HG03039 (cell line): ENCODE measurements around the gene DCST1.

ENCODE experiments used
- ATAC-seq: cut with Tn5 transposase; IDR thresholded peaks from one replicate; pipeline ENCODE4 v1.9.1; 2021; ENCODE audit warnings: mild to moderate bottlenecking, moderate library complexity; ENCODE audit not compliant: unreplicated experiment

DCST1 gene

DNA sequence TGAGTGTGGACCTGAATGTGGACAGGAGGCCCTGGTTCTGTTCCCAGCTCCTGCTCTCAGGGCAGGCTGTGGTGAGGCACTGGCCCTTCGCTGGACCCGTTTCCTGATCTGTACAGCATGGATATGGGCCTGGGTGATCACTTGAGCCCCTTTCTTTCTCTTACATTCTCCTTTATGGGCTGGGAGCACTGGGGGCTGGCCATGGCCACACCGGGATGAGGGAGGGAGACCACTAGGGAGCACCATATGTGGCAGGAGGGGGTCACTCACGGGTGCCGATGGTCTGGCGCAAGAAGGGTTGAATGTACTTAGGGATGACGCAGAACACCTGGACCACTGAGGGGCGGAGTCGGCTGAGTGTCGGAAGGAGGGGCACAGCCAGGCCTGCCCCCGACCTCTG is 2.7 kb upstream of the DCST1 start:
- no peak for ATAC-seq

DNA sequence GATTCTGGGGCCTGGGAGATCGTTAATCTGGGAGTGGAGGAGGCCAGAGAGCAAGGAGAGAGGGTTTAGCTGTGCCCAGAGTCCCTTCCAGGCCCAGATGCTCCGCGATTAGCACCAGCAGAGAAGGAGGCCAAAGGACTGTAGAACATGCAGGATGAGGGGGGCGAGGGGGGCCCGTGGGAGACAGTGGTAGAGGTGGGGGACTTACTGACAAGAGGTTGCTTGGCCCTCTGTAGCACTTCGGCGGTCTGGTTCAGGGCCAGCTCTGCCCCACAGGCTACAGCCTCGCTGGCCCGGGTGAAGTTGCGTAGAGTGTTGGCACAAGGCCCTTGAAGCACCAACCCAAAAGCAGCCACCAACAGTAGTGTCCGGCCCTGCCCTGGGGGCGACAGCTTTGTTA is 738 bp upstream of the DCST1 start:
- ATAC-seq = no peak

DNA sequence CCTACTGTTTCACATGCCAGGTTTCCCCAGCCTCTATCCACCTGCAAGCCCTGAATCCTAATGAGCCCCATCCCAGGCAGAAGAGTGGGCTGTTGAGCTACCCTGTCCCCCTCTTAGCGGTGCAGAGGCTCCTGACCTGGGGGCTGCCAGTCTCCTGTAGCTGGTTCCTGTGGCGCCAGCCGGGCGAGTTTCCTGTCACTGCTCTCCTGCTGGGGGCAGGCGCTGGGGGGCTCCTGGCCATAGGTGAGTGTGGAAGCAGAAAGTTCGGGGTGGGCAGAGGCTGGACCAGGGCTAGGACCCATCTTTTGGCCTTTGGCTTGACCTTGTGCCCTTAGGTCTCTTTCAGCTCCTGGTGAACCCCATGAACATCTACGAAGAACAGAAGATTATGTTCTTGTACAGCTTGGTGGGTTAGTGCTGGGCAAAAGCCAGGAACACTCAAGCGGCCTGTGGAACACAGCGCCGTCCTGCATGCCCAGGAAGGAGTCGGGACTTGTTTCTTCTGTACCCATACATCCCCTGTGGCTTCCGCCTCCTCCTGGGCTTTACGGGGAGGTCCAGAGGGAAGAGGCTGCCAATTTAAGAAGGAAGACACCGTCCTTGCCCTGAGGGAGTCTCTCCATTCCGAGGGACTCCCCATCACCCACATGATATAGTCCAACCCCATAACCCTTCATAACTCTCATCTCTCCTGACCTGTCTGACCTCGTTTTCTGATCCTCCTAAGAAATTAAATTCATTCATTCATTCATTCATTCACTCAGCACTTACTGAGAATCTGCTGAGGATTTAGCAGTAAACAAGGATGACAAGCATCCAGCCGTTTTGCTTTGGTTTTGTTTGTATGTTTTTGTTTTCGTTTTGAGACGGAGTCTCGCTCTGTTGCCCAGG is 939 bp downstream of the DCST1 start:
- ATAC-seq = no peak

DNA sequence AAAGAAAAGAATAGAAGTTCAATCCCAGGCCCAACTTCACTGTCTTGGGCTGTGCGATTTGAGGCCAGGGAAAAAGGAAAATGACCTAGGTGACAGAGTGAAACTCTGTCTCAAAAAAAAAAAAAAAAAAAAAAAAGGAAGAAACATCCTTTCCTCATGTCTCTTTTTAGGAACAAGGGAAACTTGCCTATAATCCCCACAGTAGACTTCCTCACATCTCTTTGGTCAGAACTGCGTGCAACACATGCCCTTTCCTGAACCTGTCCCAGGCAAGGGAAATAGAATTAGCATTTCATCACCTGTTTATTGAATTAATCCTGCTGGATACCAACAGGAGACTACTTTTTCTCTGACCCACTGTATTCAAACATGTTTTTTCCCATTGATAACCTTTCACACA is 2.3 kb downstream of the DCST1 start:
- ATAC-seq = no peak

DNA sequence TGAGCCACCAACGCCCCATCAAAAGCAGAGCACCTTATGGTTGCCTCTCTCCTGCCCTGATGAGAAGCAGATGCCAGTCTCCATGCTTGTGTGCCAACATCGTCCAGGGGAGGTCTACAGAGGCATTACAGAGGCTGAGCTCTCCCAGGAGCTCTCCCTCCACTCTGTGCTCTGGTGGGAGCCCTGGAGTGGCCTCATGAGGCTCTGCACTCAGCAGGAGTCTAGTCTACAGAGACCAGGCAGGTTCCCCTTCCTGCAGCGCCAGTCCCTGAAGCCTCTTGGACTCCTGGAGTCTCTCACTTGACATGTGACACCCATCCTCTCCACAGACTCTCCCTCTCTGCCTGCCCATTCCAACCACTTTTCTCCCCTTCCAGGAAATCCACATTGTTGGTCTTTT is 3.4 kb downstream of the DCST1 start:
- no peak for ATAC-seq

DNA sequence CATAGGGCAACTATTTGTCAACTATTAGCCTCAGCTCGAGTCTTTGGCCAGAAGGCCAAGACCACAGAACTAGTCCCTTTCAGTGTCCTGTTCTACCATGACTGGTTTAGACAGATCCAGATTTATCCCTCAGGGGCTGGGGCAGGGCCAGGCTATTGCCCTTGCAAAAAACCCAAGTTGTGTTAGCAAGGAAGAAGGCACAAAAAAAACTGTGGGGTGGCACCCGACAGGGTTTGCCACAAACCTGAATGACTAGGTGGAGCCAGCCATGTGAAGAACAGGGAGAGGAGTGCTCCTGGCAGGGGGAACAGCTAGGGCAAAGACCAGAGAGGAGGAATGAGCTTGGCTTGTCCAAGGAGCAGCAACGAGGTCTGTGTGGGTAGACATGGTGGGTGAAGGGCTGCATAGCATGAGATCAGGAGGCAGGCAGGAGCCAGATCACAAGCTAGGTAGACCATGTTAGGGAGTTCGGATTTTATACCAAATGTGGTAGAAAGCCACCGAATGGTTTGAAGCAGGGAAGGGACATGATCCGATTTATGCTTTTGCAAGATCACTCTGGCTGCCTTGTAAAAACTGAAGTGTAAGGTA is 4.3 kb downstream of the DCST1 start:
- ATAC-seq = no peak

DNA sequence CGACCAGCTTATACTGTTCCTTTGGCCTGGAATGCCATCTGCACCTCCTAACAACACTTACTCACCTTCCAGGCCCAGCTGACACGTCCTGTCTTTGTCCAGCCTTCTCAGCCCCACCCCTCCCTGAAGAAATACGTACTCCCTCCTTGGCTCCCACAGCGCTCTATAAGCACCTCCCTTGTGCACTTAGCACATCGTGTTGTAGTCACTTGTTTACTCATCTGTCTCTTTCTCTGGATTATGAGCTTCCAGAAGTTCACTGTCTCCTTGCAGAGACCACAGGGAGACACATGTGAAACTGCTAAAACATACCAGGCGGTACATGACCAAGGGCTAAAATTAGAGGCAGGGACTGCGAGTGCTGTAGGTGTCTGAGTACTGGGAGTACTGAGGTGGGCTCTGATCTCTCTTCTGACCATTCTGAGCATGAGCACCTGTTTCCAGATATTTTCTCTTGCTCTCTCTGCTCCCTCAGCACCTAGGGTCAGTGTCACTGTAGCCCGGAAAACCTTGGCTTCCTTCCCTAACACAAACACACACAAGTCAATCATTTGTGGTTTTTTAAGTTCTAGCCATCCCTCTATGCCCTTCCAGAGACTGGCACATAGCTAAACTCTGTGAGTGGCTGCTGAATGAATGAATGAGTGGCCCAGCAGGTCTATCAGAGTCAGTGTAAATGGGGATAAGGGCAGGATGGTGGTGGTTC is 5.1 kb downstream of the DCST1 start:
- no peak for ATAC-seq

DNA sequence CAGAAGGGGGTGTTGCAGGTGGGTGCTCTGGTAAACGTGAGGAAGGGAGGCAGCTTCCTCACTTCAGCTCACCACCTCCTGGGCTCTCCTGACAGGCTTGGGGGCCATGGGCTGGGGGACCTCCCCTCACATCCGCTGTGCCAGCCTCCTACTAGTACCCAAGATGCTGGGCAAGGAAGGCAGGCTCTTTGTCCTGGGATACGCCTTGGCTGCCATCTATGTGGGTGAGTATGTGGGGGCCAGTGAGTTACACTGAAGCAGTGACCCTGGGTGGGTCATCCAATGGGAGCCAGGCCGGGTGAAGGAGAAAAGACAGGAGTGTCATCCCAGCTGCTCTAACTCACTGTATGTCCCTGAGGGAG is 5.7 kb downstream of the DCST1 start:
- ATAC-seq = no peak

DNA sequence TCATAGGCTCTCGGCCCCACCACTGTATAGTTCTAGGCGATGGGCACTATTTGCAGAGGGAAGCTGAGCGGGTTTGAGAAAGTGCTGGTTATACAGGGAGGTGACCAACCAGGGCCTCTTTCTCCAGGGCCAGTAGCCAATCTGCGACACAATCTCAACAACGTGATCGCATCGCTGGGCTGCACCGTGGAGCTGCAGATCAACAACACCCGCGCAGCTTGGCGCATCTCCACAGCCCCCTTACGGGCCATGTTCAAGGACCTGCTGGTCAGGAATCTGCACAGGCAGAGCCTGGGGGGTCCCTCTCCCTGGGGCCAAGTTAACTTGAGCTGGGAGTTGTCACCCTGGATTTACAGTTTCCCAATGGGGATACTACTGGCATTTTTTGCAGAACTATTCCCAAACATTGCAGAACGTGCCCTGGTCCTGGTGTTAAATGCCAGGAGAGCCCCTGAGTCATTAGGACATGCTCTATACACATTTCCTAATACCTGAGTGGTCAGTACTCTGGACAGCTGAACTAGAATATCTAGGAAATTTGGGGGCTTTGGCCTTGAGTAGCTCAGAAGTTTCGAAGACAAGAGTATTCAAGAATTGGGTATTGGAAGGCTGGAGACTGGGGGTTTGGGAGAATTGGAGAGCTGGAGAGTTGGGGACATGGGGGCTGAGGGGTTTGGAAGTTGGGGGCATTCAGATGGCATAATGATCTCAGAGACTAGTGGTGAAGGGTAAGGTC is 6.9 kb downstream of the DCST1 start:
- ATAC-seq = no peak

DNA sequence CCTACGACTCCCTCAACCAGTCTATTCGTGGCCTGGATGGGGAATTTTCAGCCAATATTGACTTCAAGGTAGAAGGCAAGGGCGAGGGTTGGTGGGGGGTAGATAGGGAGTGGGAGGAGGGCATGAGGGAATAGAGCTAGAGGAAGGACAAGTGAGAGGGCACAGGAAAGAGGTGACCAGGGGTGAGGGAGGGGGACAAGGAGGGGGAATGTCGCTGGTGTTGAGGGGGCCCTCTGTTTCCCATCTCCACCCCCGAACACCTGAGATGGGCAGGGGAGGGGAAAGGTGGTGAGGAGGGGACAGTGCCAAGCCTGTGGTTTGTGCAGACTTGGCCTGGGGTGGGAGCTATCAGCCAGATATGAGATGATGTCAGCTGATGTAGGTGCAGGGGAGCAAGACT is 9.2 kb downstream of the DCST1 start:
- ATAC-seq = no peak

DNA sequence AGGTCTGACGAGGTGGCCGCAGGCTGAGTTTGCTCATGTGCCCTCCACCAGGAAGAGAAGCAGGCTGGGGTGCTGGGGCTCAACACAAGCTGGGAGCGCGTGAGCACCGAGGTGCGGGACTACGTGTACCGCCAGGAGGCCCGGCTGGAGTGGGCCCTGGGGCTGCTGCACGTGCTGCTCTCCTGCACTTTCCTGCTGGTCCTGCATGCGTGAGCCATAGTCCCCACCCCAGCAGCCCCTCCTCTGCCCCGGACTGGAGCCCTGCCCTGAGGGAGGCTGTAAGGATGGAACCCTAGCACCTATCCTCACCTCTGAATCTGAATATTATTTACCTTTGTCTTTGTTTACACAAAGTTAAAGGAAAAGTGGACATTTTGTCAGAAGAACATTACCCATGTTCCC is 9.7 kb downstream of the DCST1 start:
- ATAC-seq = no peak

DNA sequence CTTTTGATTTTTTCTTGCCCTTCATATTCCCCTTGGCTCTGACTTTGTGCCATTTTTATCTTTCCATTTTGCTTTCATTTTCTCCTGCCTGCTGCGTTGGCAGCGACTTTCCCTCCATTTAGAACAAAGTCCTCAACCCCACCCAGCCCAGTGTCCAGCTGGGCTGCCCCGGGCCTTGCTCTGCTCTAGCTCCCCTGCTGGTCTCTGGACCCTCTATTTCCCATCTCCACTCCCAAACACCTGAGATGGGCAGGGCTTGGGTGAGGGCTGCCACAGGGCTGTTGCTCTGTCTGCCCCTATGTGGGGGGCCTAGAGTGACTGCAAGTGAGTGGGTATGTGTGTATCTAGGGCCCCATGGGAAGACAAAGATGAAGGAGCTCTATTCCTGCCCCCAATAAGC is 10.2 kb downstream of the DCST1 start:
- no peak for ATAC-seq

DNA sequence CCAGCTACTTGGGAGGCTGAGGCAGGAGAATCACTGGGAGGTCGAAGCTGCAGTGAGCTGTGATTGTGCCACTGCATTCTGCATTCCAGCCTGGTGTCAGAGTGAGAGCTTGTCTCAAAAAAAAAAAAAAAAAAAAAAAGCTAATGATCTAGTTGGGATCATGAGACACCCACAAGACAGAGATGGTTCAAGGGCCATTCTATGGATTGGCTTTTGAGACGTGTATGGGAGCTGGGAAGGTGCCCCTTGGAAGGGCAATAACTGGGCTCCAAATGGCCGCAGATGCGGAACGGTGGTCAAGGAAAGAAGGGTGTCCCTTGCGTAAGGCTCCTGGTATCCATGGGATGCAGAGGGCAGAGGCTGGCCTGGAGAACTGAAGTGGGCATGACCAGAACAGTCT is 10.7 kb downstream of the DCST1 start:
- no peak for ATAC-seq

DNA sequence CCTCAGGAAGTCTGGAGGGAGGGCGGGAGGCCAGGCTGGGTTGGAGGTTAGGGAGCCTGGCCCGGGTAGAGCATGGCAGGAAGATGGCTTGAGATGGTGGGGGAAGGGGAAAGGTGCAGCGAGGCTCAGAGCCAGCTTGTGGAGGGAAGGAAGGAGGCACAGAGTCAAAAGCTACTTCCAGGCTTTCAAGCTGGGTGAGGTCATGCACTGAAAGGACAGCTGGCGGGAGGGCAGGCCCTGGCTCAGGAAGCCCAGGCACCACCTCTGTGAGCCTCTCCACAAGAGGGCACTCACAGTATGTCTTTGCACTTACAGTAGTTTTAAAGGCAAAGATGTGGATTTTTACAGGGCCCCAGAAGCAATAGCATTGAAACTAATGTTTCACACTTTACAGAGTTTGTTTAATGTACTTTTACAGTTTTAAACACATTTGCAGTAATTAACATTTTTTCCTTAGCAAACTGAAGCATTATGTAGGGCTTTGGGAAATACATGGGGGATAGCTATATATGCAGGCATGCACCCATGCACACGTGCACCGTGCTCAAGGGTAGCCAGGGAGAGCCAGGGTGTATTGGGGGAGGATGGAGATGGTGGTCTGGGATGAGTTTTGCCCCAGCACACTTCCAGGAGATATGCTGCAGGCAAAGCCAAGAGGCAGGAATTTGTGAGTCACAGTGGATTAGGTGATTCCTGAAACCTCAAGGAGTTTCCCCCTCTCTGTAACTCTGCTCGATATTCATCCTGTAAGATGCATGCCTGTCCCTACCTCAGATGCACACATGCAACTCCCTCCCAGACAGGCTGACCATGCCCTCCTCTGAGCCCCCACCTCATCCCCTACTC is 11.4 kb downstream of the DCST1 start:
- ATAC-seq = no peak

DNA sequence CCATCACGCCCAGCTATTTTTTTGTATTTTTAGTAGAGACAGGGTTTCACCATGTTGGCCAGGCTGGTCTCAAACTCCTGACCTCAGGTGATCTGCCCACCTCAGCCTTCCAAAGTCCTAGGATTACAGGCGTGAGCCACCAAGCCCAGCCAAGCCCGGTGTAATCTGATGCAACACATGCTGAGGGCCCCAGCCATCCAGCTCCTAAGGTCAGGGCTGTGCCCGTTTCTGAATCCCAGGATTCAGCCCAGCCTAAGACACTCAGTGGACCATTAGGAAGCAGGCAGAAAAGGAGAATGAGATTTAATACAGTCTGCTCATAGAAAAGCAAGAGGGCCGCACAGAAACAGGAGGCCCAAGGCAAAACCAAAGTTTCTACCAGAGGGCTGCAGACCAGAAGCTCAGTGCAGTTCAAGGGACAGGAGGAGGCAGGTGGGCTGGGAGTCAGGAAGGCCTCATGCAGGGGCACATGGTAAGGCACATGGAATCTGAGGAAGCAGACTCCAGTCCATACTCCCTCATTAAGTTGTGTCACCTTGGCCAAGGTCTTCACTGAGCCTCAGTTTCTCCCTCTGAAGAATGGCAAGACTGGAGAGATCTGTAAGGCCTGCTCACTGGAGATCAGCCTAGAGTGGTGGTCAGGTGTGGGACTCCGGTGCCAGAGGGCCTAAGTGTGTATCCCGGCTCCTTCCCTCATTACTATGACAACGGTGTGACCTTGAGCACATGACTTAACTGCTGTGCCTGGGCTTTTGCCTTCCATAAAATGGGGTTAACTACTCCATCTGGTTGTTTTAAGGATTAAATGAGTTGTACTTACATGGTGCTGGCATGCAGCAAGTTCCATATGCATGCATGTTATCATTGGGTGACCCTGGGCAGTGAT is 15.1 kb downstream of the DCST1 start:
- no peak for ATAC-seq

DNA sequence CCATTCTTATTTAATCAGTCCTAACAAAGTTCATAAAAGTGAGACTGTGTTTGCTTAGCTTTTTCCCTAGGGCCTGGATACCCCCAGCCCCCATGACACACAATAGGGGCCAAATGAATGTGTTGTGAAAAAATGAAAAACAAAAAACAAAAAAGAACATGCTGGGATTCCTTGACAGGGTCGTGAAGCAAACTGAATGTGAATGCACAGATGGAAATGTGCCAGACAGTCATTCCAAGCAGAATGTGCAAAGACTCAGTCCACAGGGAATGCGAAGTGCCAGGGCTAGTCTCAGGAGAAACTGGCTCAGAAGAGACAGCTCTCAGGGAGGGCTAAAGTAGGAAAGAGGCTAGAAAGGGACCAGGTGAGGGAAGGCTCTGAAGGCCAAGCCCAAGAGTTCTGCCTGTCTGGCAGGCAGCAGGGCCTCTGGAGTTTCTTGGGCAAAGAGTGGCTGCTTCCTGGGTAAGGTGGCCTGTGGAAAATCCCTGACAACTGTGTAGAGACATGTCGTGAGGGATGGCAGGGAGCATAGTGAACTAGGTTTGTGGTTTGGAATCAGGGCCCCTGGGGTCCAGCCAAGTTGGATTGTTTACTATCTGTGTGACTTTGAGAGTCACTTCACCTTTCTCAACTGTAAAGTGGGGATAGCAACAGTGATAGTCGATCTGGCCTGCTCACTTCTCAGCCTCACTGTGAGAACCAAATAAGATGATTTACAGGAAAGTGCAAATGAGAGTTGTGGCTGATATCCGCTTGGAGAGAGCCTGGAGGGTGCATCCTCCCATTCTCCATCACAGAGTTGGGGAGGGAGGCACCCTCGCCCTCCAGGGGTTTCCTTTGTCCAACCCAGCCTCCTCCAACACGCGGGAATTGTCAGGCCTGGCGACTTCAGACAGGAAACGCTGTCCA is 16.3 kb downstream of the DCST1 start:
- no peak for ATAC-seq

DNA sequence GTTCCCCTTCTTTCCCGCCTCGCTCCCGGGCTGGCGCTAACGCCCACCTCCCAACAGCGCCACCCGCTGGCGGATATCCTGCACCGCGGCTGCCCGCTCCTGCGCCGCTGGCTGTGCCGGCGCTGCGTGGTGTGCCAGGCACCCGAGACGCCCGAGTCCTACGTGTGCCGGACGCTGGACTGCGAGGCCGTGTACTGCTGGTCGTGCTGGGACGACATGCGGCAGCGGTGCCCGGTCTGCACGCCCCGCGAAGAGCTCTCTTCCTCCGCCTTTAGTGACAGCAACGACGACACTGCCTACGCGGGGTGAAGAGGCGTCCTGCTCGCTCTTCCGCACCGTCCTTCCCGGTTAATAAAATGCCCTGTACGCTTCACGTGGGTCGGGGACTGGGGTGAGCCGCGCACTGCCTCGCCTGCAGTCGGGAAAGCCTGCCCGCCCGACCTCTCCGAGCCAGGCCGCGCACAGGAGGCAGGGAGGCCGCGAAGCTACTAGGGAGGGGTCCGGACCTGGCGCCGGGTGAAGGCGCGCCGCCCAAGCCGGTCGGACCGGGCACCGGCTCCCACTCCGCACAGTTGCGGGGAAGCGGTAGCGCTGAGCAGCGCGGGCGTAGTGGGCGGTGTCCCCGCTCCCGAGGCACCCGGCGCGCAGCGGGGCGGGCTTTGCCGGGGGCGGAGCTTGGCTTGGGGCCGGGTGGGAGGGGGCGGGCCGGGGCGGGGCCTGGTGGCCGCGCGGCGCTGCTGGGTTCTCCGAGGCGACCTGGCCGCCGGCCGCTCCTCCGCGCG is 17.1 kb downstream of the DCST1 start, which contains the start of gene ADAM15:
Gene ADAM15 (plus strand): TSS at position 757 of the 782 bp plus-strand sequence. CDS start 71 bp downstream, outside the sequence.
- peak; percentile 46 for ATAC-seq
